Keratinocyte (primary cell): ENCODE data around the gene ALKBH5.

Source experiments
- CTCF ChIP-seq, 3 experiments: IDR thresholded peaks in 1 of 3; conservative IDR thresholded peaks in 1 of 3; optimal IDR thresholded peaks in 1 of 3; 2 replicates in 2 of 3; 3 replicates in 1 of 3; pipeline versions ENCODE3 to v1.5.1; 2011; ENCODE audit warnings: low read length in 3 of 3, mild to moderate bottlenecking in 3 of 3, moderate library complexity in 2 of 3, control low read depth in 1 of 3, inconsistent platforms in 1 of 3; ENCODE audit not compliant: insufficient read depth in 2 of 3; ENCODE audit errors: extremely low read depth in 1 of 3
- EZH2 ChIP-seq: IDR thresholded peaks from one replicate; pipeline ENCODE4 v1.6.1; 2012; ENCODE audit warnings: inconsistent platforms, mild to moderate bottlenecking, low read length, moderate library complexity

- TF ChIP-seq EZH2 (no peak), CTCF (optimal IDR thresholded peaks at IDR 0.05 in 1 of 3, IDR thresholded peaks at IDR 0.05 in 1 of 3, conservative IDR thresholded peaks at IDR 0.05 in 1 of 3; ENCODE audit: extremely low read depth in 1 of 3, insufficient read depth in 2 of 3, low read length in 3 of 3) (no peak)
These were observed 67.6 kb downstream of the ALKBH5 start for GRCh38 chr17:18251204-18251603.
